Neutrophil (primary cell): Measurements from ENCODE around the gene ABLIM1.

Source experiments
- H3K27ac ChIP-seq: fragments of 200-600 bp; sonication (generic); 2 replicates; pipeline ENCODE4 v1.5.1; 2016; ENCODE audit warnings: mild to moderate bottlenecking, moderate library complexity
- H3K27me3 ChIP-seq: fragments of 200-600 bp; sonication (generic); 2 replicates; pipeline ENCODE4 v1.6.0; 2016; ENCODE audit warnings: mild to moderate bottlenecking
- H3K36me3 ChIP-seq: fragments of 200-600 bp; sonication (generic); 2 replicates; pipeline ENCODE4 v1.5.1; 2017
- H3K4me1 ChIP-seq, 2 experiments: fragments of 200-600 bp in 1 of 2; sonication (generic) in 1 of 2; 1 replicate in 1 of 2; 2 replicates in 1 of 2; pipeline versions ENCODE4 v1.5.1 to v1.6.1; 2013 to 2016; ENCODE audit warnings: low read depth in 1 of 2, low read length in 1 of 2, mild to moderate bottlenecking in 1 of 2, moderate library complexity in 1 of 2; ENCODE audit not compliant: control insufficient read depth in 1 of 2, insufficient read depth in 1 of 2
- H3K4me3 ChIP-seq, 2 experiments: fragments of 200-600 bp in 1 of 2; sonication (generic) in 1 of 2; 1 replicate in 1 of 2; 2 replicates in 1 of 2; pipeline ENCODE4 v1.5.1; 2013 to 2016; ENCODE audit warnings: low read depth in 1 of 2, low read length in 1 of 2, mild to moderate bottlenecking in 1 of 2, moderate library complexity in 1 of 2
- H3K9me3 ChIP-seq: fragments of 200-600 bp; sonication (generic); 2 replicates; pipeline ENCODE4 v1.5.1; 2016
- TF ChIP-seq, protein P1 (sequence below): fragments of 200-600 bp; sonication (generic); IDR thresholded peaks from 2 replicates; pipeline ENCODE4 v1.5.1; 2016; ENCODE audit warnings: antibody characterized with exemption

Gene ABLIM1

GRCh38 chr10:114679552-114679951 lies 21.5 kb upstream of the ABLIM1 start:
- Histone ChIP-seq H3K4me3 (no peak overlapping the region), H3K27me3 (peaks cover 27% of the 10 kb centered on the region), H3K36me3 (no peaks in the 10 kb centered on the region), H3K9me3 (no peaks in the 10 kb centered on the region), H3K4me1 (peaks cover 16 to 17% of the 10 kb centered on the region in 2 experiments), H3K27ac (no peak overlapping the region)
- TF ChIP-seq, protein P1, sequence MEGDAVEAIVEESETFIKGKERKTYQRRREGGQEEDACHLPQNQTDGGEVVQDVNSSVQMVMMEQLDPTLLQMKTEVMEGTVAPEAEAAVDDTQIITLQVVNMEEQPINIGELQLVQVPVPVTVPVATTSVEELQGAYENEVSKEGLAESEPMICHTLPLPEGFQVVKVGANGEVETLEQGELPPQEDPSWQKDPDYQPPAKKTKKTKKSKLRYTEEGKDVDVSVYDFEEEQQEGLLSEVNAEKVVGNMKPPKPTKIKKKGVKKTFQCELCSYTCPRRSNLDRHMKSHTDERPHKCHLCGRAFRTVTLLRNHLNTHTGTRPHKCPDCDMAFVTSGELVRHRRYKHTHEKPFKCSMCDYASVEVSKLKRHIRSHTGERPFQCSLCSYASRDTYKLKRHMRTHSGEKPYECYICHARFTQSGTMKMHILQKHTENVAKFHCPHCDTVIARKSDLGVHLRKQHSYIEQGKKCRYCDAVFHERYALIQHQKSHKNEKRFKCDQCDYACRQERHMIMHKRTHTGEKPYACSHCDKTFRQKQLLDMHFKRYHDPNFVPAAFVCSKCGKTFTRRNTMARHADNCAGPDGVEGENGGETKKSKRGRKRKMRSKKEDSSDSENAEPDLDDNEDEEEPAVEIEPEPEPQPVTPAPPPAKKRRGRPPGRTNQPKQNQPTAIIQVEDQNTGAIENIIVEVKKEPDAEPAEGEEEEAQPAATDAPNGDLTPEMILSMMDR, result no peak

GRCh38 chr10:114678820-114679219 lies 20.7 kb upstream of the ABLIM1 start:
- Histone ChIP-seq H3K36me3 (no peaks in the 10 kb centered on the region), H3K9me3 (no peaks in the 10 kb centered on the region), H3K4me1 (peaks cover 23 to 24% of the 10 kb centered on the region in 2 experiments), H3K4me3 (no peak overlapping the region), H3K27me3 (peaks cover 20% of the 10 kb centered on the region), H3K27ac (no peak overlapping the region)
- TF ChIP-seq, protein P1, result no peak

- Histone ChIP-seq H3K27me3 (peaks cover 15% of the 10 kb centered on the region), H3K9me3 (no peaks in the 10 kb centered on the region), H3K4me1 (peaks cover 28 to 29% of the 10 kb centered on the region in 2 experiments), H3K36me3 (no peaks in the 10 kb centered on the region), H3K27ac (no peak overlapping the region), H3K4me3 (no peak overlapping the region)
- TF ChIP-seq, protein P1, result no peak
Observed at GRCh38 chr10:114678336-114678735, 20.3 kb upstream of the ABLIM1 start.

DNA sequence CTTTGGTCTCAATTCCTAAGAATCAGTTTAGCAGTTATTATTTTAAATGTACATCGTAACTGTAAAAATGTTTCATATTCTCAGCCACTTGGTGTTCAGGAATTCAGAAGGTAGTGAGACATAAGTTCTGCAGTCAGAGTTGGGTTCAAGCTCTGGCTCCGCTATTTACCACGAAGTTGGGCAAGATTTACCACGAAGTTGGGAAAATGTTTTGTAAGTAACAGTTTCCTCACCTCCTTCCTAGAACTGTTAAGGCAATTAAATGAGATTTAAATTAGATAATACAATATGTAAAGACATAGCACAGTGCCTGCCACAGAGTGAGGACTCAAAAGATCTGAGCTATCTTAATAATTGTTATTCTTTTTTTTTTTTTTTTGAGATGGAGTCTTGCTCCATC lies 16.3 kb upstream of the ABLIM1 start:
- Histone ChIP-seq H3K36me3 (no peaks in the 10 kb centered on the region), H3K27me3 (no peaks in the 10 kb centered on the region), H3K27ac (peak overlapping the region; percentile 62), H3K4me1 (peaks cover 32 to 34% of the 10 kb centered on the region in 2 experiments), H3K4me3 (peak overlapping the region in 1 of 2 experiments; percentile 0), H3K9me3 (no peaks in the 10 kb centered on the region)
- TF ChIP-seq, protein P1, result no peak

- H3K9me3 ChIP-seq, result no peaks in the 10 kb centered on the region
- H3K27me3 ChIP-seq, result no peaks in the 10 kb centered on the region
- TF ChIP-seq, protein P1, result no peak
- no peak overlapping the region for H3K4me3 ChIP-seq
- H3K4me1 ChIP-seq, result peaks cover 15 to 19% of the 10 kb centered on the region in 2 experiments
- H3K36me3 ChIP-seq, result no peaks in the 10 kb centered on the region
- no peak overlapping the region for H3K27ac ChIP-seq
Observed at GRCh38 chr10:114669648-114670047, 11.6 kb upstream of the ABLIM1 start.
